Islet of Langerhans (tissue), 1 donor: Measurements from ENCODE around the gene AP3B2.
"Not testable (repeated sequence)": the region's sequence is repeated elsewhere in the genome, so short reads cannot be mapped to it uniquely, and the experiment has no call there.

Source experiments
- FAIRE-seq: peaks from one replicate; lab custom pipeline; 2011; peaks lifted over from hg19 to GRCh38; lab: Jason Lieb, UNC

The AP3B2 gene

DNA sequence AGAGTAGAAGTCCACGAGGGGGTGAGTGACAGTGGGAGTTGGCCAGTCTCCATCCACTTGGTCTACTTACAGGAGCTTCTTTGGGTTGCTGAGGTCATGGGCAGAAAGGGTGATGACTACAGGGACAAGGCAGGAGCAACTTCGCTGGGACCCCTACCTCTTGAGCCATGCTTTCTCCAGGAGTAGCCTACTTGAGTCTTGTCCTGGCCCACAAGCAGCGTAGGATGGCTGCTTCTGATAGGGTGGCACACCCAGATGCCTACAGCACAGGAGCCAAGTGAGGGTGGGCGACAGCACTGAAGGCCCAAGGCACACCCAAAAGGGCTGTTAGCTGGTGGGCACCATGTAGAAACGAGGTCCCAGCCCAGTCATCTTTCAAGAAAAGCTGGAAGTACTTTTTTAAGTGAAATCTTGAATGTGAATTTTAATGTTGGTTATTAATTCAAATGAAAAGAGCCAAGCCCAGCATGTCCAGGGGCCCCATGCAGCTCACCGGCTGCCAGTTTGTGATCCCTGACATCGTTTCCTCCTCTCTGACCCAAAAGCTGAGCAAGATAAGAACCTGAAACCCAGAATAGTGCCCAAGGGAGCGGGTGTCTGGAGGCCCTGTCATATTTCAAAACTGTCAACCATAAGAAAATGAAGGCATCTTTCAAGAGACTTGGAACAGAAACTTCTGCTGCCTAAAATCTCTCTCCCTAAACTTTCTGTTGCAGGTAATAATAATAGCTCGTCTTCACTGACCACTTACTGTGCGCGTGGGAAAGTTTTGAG lies 60.3 kb downstream of the AP3B2 start:
- no peak for FAIRE-seq

DNA sequence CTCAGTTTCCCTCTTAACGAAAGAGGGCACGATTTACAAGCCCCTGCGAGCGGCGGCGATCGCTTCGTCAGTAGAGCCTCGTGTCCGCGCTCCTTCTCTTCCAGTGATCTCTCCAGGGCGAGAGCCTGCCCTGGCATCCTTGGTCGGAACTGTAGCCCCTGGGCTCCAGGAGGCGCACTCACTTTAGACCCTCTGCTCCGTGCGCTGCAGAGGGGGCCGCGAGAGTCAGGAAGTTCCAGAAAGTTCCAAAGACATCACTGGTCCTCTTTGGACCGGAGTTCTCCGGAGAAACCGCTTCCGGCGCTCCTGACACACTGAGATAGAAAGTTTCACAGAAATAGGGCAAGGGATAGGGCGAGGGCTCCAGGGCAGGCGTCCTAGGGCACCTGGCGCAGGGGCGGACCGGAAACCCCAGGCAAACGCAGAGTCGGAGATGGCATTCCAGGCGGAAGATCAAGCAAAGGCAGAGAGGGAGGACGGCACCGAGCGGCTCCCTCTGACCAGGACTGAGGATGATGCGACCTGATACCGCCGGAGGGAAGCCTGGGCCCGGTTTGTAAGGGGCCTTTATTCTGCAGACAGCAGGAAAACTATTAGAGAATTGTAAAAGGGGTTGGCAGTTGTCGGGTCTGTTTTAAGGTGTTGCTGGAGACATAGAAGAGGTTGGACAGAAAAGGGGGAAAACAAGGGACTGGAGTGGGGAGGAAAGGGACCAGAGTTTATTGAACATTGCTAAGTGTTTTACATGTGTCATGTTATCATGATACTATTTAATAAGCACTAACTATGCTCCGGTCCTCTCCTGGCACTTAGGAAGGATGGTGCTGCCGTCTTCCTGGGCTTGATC lies 61.2 kb downstream of the AP3B2 start:
- FAIRE-seq: no peak

DNA sequence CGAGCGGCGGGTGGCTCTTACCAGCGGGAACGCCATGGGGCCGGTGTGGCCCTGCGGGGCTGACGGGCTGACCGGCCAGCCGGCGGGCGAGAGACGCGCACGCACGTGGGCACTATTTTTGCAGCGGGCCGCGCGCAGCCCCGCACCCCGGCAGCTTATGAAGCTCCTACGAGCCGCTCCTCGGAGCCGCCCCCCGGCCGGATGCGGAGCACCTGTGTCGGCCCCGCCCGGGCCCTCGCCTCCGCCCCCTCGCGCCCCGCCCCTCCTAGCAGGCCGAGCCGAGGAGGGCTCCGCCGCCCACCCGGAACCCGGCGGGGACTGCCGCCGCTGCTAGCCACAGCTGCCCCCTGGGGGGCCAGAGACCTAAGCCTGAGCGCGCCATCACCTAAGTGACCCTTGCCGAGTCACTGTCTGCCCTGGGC lies 61.8 kb downstream of the AP3B2 start:
- no peak for FAIRE-seq

DNA sequence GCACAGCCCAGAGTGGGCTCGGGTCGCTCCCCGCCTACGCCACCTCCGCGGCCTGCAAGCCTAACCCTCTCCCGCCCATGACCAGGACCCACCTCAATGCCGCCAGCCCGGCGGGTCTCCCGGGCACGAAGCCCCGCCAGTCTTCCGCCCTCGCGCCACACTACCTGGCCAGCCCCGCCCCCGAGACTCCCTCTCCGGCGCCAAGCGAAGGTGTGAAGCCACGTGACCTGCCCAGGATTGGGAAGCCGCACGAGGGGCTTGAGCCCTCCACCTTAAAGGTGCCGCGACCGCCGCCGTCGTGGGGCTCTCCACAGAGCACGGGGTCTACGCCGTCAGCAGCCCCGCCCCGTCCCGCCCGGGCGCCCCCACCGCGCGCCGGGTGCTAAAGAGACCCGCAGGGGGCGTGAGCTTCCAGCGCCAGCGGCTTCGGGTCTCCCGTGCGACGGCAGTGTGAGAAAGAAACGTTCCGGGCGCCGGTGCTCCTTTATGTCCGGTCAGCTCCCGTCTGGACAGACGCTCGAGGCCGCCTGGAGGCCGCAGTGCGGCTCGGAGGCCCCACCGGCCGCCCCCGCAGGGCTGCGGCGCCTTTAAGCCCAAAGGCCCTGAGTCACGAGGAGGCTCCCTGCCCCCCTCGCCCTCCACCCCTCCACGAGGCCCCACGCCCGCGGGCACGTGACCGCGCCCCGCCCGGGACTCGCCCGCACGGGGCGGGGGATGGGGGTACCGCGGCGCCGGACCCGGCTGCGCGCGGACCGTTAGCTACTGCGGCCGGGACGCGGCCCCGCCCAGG lies 62.4 kb downstream of the AP3B2 start, which contains the start of gene CPEB1:
Gene CPEB1, minus strand, starts transcription at position 319 of the 790 bp plus-strand sequence. CDS start 18,904 bp downstream, outside the sequence.
- FAIRE-seq: no peak

DNA sequence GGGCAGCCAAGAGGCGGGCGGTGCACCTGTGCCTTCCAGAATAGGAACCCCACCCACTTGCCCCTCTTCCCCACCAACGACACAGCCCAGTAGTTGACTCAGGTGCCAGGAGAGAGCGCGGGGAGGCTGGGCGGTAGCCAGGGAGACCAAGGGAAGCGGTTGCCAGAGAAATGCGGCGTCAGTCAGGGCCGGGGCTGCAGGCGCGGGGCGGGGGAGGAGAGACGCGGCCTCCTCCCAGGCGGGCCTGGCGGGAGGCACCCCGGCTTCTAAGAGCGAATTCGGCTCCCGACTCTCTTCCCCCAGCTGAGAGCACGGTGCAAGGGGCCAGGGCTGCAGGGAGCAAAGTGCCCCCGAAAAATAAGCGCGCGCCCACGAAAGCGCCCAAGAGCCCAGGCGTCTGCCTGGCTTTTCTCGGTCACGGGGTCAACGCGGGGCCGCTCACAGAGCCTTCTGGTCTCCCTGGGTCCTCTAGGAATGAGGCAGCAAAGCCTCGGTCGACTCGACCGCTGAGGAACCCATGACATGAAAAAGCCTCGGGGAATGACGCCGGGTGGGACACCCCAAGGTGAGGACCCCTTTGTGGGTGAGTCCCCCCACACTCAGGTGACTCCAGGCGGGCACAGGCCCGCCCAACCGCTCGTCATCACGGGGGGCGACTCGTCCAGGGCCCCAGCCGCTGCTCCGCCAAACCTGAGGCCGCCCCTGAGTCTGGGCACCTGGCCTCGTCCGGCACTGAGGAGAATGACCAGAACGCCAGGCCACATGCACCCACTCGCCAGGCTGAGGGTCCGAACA lies 63.2 kb downstream of the AP3B2 start:
- no peak for FAIRE-seq

DNA sequence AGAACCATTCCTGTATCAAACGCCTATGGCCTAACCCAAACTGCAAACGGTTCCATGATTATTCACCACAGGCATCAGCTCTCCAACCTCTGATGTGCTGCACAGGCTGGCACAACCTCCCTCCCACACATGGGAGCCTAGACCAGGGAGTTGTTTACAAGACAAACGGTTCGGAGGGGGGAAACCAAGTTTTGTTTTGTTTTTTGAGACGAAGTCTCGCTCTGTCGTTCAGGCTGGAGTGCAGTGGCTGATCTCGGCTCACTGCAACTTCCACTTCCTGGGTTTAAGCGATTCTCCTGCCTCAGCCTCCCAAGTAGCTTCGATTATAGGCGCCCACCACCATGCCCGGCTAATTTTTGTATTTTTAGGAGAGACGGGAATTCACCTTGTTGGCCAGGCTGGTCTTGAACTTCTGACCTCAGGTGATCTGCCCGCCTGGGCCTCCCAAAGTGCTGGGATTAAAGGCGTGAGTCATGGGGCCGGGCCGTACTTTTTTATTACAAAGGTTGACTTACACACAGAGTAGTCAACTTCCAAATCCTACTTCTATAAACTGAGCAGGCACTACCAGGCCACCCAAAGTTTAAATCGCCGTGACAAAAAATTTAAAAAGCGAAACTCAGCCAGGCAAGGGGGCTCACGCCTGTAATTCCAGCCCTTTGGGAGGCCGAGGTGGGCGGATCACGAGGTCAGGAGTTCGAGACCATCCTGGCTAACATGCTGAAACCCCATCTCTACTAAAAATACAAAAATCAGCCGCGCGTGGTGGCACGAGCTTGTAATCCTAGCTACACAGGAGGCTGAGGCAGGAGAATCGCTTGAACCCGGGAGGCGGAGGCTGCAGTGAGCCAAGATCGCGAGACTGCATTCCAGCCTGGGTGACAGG lies 64.5 kb downstream of the AP3B2 start:
- not testable (repeated sequence) for FAIRE-seq

DNA sequence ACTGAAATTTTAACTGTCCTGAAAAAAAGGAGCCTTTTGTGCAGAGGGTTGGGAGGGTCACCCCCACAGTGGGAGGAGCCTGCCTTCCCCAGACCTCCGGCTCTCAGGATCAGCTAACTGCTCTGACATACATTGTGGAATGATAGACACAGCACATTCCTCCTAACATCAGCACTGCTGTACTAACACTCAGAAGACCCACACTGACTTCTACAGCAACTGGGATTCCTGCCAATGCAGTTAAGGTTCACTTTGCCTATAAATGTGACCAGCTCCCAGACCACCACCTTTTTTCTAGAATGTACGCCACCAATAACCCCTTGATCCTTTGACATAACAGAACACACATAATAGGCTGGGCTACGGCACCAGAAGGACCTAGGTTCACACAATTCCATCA lies 65.7 kb downstream of the AP3B2 start:
- FAIRE-seq: no peak

DNA sequence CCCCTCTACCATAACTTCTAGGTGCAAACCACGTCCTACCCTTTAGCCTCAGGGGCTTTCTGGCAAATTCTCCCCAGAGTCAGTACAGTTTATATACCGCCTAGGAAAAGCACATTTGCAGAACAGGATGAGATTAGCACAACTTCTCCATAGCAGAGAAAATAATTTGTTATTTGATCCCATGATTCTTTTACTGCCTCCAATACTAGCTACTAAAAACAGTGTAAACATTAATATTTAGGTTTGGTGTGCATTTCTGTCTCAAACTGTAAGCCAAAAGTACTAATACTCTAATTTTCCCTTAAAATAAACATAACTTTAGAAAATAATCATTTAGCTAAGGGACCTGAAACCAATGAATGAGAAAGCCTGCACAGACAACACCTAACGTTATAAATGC lies 67.0 kb downstream of the AP3B2 start:
- no peak for FAIRE-seq

DNA sequence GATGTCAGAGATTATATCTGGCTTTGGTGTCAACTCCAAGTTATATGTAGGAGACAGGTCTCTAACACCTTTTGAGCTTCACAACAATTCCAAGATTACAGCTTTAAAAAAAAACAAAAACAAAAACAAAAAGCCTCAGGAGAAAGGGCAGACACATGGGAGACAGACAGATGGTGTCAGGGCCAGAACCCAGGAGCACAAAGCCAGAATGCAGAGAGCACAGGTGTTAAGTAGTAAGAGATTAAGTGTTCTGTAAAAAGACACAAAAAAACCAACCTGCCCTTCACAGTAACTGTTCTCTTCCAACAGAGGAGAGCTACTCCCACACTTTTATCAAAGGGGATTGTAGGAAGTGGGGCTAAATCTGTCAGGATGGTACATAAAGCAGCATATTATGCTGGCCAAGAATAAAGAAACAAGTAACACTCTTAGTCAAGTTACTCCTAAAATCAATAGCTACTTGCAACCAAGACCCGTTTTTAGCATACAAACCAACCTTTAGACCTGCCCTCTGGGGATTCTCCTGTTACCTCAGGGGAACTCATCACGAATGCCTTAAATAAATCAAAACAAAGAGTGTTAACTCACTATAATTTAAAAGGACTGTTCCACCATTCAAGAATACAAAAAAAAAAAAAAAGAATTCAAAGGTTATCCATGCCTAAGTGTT lies 68.4 kb downstream of the AP3B2 start:
- no peak for FAIRE-seq

DNA sequence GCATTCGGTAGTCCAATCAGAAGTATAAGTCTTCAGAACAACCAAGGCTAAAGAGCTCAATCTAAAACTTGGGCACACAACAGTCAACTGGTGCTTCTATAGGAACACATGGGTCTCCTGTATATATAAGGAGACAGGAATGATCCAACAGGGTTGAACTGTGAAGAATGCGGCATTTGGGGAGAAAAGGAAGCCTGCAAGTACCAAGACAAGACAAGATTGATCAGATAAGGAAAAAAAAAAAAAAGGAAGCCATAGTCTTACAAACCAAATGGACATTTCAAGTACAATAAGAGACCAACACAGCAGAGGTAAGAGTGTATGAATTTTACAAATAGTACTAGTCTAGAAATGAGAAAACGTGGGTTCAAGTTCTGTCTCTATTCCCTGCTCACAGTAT lies 69.0 kb downstream of the AP3B2 start:
- FAIRE-seq: no peak

DNA sequence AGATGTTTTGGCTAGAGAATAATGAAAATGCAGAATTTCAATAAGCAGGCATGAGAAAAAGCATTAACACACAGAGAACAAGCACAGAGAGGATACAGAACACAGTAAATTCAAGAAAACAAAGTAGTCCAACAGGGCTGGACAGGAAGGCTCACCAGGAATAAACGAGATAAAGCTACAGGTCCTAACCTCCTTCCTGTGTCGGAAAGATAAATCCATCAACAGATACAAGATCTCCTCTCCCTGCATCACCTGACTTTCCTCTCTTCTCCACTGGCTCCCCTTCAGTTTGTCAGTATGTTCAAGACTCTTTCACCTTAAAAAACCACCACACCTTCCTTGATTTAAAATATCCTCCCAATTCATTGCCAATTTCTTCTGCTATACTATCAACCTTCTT lies 73.9 kb downstream of the AP3B2 start:
- no peak for FAIRE-seq

DNA sequence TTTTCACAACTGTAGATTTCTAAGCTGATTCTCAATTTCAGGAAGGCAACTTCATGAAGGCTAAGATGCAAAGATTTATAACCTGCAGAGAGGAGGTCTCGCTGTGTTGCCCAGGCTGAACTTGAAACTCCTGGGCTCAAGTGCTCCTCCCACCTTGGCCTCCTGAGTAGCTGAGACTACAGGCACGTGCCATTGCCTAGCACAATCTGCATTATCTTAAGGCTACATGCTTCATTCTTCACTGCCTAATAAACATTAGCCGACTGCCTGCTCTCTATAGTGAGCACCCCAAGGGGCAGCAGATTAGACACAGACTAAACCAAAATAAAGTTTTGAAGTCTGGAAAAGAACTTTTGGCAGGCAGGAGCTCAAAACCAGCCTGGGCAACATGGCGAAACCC lies 79.6 kb downstream of the AP3B2 start:
- no peak for FAIRE-seq

DNA sequence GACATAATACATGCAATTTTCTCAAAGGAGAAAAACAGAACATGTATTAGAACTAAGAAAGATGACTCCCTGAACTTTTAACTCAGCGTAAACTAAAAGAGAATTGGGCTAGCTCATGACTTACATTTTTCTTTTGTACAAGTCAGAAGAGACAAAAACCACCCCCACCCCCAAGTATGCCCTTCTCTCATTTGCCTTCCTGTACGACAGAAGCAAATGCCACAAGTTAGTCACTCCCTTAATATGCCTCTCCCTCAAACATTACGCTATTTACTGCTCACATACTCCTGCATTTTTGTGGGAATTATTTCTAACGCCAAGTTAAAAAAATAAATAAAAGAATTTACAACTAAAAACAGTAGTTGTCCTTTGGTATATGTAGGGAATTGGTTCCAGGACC lies 84.5 kb downstream of the AP3B2 start:
- FAIRE-seq: no peak

DNA sequence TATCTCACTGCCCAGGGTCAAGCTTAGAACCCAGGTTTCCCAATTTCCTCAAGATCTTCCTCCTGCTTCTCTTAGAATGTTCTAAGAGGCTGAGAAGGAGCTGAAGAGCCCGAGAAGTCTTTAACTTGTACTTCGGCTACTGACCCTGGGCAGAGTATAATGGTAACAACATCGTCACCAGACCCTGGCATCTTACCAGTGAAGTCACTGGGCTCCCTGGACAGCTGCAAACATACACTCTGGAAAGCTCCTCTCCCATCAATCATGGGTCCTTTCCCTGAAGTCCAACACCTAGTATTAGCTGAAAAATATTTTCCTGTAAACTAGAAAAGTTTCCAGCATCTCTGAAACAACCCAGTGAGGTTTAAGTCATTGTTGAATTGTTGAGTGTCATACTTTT lies 85.2 kb downstream of the AP3B2 start:
- no peak for FAIRE-seq

DNA sequence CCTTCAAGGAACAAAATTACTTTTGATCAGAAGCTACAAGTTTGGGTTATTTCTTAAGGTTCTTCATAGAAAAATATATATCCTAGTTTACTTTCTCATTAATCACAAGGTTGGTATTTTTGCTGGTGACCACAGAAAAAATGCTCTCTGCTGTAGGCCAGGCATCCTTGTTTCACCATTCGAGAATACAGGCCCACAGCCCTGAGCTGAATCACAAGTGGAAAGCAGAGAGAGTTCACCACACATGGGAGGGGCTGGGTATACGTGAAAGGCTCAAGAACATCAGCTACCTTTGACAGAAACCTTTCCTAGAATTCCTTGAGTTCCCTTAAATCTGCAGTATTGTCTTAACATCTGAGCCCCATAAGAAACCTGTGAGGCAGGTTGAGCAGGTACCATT lies 85.7 kb downstream of the AP3B2 start:
- no peak for FAIRE-seq

DNA sequence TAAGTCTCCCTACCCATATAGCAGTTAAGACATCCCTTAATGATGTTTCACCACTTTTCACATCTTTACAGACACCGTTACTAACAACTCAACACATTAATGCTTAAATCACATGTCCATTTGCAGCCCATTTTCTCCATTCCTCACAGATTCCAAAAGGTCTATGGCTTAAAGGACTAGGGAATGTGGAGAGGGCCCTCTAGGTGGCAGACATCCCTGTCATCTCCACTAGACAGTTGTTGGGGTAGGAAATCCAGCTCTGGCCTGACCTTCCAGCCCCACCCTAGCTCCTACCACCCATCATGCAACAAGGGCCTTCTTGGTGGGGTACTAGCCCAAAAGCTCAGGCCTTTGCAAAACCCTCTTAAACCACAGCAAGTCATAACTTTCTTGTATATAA lies 87.7 kb downstream of the AP3B2 start:
- no peak for FAIRE-seq

DNA sequence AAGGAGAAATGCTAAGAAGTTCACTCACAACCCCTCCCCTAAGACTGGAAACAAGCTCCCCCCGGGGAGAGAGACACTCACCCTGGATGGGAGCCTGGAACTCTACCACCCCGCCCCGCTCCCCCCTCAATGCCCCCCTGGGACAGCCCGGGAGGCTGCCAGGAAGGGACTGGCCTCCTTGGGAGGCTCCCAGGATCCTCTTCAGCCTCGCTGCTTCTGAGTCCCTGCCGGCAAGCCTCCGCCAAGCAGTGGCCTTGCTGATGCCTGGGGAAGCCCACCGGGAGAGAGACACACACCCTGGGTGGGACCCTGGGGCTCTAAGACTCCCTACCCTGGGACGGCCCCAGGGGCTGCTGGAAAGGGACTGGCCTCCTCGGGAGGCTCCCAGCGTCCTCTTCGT lies 95.9 kb downstream of the AP3B2 start:
- FAIRE-seq: no peak

DNA sequence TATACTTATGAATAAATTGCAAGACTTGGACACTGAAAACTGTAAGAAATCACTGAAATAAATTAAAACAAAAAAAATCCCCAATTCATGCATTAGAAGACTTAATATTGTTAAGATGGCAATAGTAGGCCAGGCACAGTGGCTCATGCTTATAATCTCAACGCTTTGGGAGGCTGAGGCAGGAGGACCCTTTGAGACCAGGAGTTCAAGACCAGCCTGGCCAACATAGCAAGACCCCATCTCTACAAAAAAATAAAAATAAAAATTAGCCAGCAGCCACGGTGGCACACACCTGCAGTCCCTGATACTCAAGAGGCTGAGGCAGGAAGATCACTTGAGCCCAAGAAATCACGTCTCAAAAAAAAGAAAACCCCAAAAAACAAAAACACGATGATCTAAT lies 98.3 kb downstream of the AP3B2 start:
- no peak for FAIRE-seq
